ENCODE measurements around the gene GUCD1.

DNA sequence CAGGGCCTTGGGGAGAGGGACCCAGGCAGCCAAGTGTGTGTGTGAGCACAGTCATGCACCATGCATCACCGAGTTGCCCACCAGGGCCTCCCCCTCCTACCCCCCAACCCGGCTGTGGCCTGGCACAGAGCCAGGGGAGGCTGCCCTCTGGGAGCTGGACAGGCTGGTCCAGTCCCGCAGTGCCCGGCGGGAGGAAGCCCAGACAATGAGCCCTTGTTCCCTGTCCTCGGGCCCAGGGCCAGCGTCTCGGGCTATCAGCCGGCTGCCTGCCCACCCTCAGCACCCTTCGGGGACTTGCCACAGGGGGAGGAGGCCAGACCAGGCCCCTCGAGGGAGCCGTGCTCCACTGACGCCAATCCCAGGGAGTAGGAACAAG lies 33.4 kb upstream of the GUCD1 start:
- TF ChIP-seq, protein P1, sequence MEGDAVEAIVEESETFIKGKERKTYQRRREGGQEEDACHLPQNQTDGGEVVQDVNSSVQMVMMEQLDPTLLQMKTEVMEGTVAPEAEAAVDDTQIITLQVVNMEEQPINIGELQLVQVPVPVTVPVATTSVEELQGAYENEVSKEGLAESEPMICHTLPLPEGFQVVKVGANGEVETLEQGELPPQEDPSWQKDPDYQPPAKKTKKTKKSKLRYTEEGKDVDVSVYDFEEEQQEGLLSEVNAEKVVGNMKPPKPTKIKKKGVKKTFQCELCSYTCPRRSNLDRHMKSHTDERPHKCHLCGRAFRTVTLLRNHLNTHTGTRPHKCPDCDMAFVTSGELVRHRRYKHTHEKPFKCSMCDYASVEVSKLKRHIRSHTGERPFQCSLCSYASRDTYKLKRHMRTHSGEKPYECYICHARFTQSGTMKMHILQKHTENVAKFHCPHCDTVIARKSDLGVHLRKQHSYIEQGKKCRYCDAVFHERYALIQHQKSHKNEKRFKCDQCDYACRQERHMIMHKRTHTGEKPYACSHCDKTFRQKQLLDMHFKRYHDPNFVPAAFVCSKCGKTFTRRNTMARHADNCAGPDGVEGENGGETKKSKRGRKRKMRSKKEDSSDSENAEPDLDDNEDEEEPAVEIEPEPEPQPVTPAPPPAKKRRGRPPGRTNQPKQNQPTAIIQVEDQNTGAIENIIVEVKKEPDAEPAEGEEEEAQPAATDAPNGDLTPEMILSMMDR (IDR thresholded peaks at IDR 0.05; ENCODE audit: insufficient read depth, low read length, poor library complexity, severe bottlenecking): no peak
- TF ChIP-seq EZH2phosphoT487 (conservative IDR thresholded peaks at IDR 0.05; ENCODE audit: low read length): no peak

Measured in SU-DHL-6 (cell line).